H1 (cell line): ENCODE measurements around the gene AFG1L. TPM values are rescaled to one million over a fixed set of nuclear protein-coding genes. Genes with fewer than 3 reads are reported as not detected.

Source experiments
- CHD7 ChIP-seq: fragments of 300-600 bp; sonication (generic); IDR thresholded peaks from 2 replicates; pipeline ENCODE4 v1.7.1; 2012; ENCODE audit warnings: low read length, moderate library complexity, mild to moderate bottlenecking, inconsistent platforms; ENCODE audit not compliant: insufficient replicate concordance
- EZH2 ChIP-seq: fragments of 200-600 bp; sonication (generic); IDR thresholded peaks from 2 replicates; pipeline ENCODE4 v1.7.1; 2012; ENCODE audit warnings: low read depth, mild to moderate bottlenecking, moderate library complexity, low read length, inconsistent platforms; ENCODE audit not compliant: severe bottlenecking
- KDM4A ChIP-seq: IDR thresholded peaks from one replicate; pipeline ENCODE4 v1.7.1; 2012; ENCODE audit warnings: low read depth, mild to moderate bottlenecking, moderate library complexity, low read length, inconsistent platforms; ENCODE audit not compliant: severe bottlenecking
- MAX ChIP-seq: IDR thresholded peaks from 2 replicates; pipeline ENCODE4 v1.6.1; 2012; ENCODE audit warnings: inconsistent platforms
- NANOG ChIP-seq: IDR thresholded peaks from 2 replicates; pipeline ENCODE4 v1.6.1; 2011; ENCODE audit warnings: low read length, low read depth, mild to moderate bottlenecking, inconsistent platforms; ENCODE audit not compliant: insufficient read depth, poor library complexity, severe bottlenecking
- SRF ChIP-seq: IDR thresholded peaks from 2 replicates; pipeline ENCODE4 v1.6.1; 2011; ENCODE audit warnings: mild to moderate bottlenecking, low read depth, low read length, moderate library complexity
- TBP ChIP-seq: IDR thresholded peaks from 2 replicates; pipeline ENCODE4 v1.6.1; 2011; ENCODE audit warnings: low read depth, low read length, improper control_type of control experiment
- polyA plus RNA-seq, 7 experiments: library from polyadenylated mRNA; depleted of rRNA in 3 of 7; stranded (reverse) in 5 of 7; unstranded in 2 of 7; fragments of >200 nt in 5 of 7; fragments of 200-250 nt in 2 of 7; gene quantifications; 1 replicate in 5 of 7; 2 replicates in 1 of 7; 4 replicates in 1 of 7; pipeline versions ENCODE4 v1.2.1 to v1.2.3, GENCODE V29; 2011 to 2013; ENCODE audit warnings: missing spikeins in 2 of 7, mixed read lengths in 2 of 7
- total RNA-seq: library from RNA; stranded (reverse); fragmentation: NEBNext Ultra II Directional; extraction: Animal tissue kit (Norgen Biotek cat#: 25700); gene quantifications from 2 replicates; pipeline ENCODE4 v1.2.1, GENCODE V29; 2021

The AFG1L gene
- total and polyA plus RNA-seq, 2 of the 8 experiments (the other 6 are each of a cell fraction or from before 2014, with no cell fraction given), result 0.98 to 5.7 TPM

DNA sequence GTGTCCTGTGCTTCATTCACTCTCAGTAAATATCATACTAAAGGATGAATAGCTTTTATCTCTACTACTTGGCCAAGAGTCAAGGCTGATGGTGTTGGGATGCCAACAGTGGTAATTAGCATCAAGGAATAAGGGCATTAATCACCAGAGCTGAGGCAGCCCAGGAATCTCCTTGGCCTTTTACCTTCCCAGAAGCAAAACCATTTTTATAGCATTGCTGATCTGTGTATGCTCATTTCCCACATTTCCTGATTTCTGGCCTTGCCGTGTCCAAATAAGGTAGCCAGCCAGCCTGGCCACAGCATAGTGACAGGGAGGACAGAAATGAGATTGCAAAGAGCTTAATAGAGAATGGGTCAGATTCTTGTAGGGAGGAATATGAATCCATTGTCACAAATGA is 189.2 kb downstream of the AFG1L start (continued):
- no peak for TF ChIP-seq SRF
- TF ChIP-seq EZH2, result no peak
- no peak for TF ChIP-seq MAX
- no peak for TF ChIP-seq TBP
- no peak for TF ChIP-seq KDM4A
- no peak for TF ChIP-seq CHD7
- no peak for TF ChIP-seq NANOG
